ENCODE results near the gene PSMC5.
A peak's percentile ranks its signal among the peaks of the same experiment; 100 is the strongest.
"Not testable (repeated sequence)": the region's sequence is repeated elsewhere in the genome, so short reads cannot be mapped to it uniquely, and the experiment has no call there.

PSMC5 gene

DNA sequence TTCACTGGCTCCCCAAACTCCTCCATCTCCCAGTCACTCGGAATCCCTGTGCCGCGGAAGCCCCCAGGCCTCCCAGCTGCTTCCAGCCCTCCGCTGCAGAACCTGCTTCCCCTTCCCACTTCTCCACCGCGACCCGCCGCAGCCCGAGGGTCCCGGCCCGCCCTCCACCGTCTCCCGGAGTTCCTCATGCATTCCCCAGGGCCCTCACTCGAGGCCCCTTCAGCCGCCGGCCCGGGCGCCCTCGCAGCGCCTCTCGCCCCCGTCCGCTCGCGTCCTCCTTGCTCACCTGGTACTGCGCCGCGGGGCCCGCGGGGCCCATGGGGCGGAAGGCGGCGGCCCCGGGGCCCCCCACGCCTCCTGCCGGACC is 14.9 kb downstream of the PSMC5 start:
- in situ Hi-C loops (cut with MboI; ENCODE audit: low sequenced_read_pairs, unreplicated experiment), result no loop called here
- TF ChIP-seq, protein P1, sequence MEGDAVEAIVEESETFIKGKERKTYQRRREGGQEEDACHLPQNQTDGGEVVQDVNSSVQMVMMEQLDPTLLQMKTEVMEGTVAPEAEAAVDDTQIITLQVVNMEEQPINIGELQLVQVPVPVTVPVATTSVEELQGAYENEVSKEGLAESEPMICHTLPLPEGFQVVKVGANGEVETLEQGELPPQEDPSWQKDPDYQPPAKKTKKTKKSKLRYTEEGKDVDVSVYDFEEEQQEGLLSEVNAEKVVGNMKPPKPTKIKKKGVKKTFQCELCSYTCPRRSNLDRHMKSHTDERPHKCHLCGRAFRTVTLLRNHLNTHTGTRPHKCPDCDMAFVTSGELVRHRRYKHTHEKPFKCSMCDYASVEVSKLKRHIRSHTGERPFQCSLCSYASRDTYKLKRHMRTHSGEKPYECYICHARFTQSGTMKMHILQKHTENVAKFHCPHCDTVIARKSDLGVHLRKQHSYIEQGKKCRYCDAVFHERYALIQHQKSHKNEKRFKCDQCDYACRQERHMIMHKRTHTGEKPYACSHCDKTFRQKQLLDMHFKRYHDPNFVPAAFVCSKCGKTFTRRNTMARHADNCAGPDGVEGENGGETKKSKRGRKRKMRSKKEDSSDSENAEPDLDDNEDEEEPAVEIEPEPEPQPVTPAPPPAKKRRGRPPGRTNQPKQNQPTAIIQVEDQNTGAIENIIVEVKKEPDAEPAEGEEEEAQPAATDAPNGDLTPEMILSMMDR (IDR thresholded peaks at IDR 0.05; ENCODE audit: borderline replicate concordance, control extremely low read depth, extremely low read depth, insufficient read depth, missing control alignments), result no peak
- DNase-seq (ENCODE audit: low spot score), result no peak

DNA sequence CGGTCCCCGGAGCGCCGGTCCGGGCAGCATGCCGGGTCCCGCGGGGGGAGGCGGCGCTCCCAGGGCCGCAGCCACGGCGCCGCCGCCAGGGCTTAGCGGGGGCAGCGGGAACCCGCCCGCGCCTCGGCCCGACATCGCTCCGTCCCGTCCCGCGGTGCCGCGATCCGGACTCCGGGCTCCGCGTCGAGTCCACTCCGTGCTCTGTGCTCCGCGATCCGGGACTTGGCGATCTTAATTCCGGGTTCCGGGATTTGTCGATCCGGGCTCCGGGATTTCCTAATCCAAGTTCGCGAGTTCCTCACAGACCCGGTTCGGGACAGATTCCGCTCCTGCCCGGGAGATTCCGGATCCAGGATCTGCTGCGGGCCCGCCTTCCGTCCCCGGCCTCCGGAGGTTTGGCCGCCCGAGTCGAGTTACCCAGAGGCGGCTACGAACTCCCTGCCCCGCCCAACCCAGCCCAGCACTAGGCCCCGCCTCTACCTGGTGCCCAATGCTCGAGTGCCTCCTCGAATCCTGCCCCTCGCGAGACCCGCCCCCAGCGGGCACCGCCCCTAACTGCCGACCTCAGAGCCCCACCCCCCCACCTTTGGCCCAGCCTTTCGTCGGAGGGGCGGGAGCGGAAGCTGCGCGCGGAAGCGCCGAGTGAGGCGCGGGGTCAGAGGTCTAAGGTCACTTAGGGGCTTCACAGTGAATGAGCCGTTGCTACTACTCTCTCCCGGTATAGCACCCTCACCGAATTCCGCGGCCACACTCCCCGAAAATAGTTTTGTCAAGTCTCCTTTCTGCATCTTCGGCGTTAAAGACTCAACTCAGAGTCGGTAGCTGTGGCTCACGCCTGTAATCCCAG is 15.5 kb downstream of the PSMC5 start, which contains the start of gene SMARCD2:
TSS of gene SMARCD2 (minus strand) at position 146 of the 847 bp plus-strand sequence. CDS start at position 135, 11 bp downstream.
- DNase-seq (ENCODE audit: low spot score), result peak; percentile 98
- TF ChIP-seq, protein P1 (IDR thresholded peaks at IDR 0.05; ENCODE audit: borderline replicate concordance, control extremely low read depth, extremely low read depth, insufficient read depth, missing control alignments), result no peak
- in situ Hi-C loops (cut with MboI; ENCODE audit: low sequenced_read_pairs, unreplicated experiment), result no loop called here

DNA sequence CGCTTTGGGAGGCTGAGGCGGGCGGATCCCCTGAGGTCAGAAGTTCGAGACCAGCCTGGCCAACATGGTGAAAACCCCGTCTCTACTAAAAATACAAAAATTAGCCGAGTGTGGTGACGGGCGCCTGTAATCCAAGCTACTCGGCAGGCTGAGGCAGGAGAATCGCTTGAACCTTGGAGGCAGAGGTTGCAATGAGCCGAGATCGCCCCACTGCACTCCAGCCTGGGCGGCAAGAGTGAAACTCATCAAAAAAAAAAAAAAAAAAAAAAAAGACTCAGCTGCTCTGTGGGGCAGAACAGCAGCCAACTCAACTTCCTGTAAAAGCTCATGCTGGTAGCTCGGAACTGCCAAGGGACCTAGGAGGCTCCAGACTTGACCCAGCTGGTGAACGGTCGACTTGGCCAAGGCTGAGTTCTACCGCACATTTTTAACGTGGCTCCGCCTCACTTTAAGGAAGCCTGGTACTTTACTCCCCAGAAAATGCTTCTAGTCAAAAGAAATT is 16.2 kb downstream of the PSMC5 start:
- in situ Hi-C loops (cut with MboI; ENCODE audit: low sequenced_read_pairs, unreplicated experiment), result not testable (repeated sequence)
- peak; percentile 53 for DNase-seq (ENCODE audit: low spot score)

DNA sequence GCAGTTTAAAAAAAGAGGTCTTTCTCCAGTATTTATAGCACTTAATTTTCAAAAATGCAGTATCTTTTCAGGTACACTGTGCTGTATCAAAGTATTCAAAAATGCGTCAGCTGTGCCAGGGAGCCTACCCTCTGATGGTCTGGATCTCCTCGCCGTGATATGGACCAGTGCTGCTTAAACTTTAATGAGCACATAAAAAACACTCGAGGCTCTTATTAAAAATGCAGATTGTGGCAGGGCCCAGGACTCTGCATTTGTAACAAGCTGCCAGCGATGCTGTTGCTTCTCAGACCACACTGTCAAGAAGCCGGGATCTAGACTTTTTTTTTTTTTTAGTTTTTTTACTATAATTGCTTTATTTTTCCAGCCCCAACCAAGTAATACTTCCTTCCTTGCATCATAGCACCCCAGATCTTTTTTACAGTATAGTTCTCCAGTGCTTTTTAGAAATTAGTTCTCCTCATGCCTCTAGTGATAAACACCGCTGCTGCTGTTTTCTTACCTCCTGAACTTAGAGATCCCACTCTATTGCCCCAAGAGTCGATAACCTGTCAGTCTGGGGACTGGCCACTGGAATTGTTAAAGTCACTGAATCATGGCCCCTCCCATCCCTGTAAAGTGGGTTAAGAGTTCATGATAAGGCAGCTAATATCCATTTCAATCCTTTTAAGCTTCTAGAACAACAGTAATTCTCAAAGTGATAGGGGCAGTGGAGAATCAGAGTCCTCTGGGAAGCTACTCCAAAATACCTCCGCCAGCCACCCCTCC is 16.9 kb downstream of the PSMC5 start:
- DNase-seq (ENCODE audit: low spot score), result no peak
- TF ChIP-seq, protein P1 (IDR thresholded peaks at IDR 0.05; ENCODE audit: borderline replicate concordance, control extremely low read depth, extremely low read depth, insufficient read depth, missing control alignments), result no peak
- in situ Hi-C loops (cut with MboI; ENCODE audit: low sequenced_read_pairs, unreplicated experiment), result no loop called here

DNA sequence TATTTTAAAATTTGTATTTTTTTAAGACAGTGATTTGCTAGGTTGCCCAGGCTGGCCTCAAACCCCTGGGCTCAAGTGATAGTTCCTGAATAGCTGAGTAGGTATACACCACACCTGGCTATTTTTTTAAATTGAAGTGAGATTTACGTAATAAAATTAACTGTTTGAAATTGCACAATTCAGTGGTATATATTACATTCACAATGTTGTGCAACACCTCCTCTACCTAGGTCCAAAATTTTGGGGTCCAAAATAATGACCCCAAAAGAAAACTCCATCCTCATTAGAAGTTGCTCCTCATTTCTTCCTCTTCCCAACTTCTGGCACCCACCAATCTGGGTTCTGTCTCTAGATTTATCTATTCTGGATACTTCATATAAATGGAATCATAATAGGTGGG is 18.3 kb downstream of the PSMC5 start:
- DNase-seq (ENCODE audit: low spot score), result no peak
- TF ChIP-seq, protein P1 (IDR thresholded peaks at IDR 0.05; ENCODE audit: borderline replicate concordance, control extremely low read depth, extremely low read depth, insufficient read depth, missing control alignments), result no peak
- in situ Hi-C loops (cut with MboI; ENCODE audit: low sequenced_read_pairs, unreplicated experiment), result no loop called here

DNA sequence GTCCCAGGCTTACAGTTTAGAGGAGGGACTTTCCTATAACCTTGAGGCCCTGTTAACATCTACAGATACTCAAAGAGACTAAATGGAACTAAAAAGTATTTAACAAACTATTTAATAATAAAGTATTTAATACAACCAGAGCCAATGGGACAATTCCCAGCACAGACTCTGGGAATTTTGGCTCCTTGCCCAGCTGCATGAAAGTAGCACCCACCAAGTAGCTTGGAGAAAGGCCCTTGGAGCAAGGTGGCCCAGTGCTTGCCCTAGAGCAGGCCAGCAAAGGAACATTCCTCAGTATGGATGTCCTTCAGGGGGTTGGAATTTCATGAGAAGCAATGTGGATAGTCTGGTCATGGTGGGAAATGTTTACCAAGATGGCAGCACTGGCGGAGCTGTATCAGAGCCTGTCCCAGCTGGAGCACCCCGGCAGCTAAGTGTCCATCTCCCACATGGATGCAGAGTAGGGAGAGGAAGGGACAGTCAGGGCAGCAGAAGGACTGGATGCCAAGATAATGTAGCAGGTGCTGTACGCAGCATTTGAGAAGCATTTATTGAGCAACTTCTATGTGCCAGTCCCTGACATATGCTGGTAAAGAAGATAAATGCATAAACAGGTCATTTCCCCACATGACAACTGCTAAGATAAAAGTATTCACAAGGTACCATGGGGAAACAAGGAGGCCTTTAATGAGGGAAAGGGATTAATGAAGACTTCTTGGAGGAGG is 20.5 kb downstream of the PSMC5 start:
- no peak for DNase-seq (ENCODE audit: low spot score)
- in situ Hi-C loops (cut with MboI; ENCODE audit: low sequenced_read_pairs, unreplicated experiment), result no loop called here
- TF ChIP-seq, protein P1 (IDR thresholded peaks at IDR 0.05; ENCODE audit: borderline replicate concordance, control extremely low read depth, extremely low read depth, insufficient read depth, missing control alignments), result no peak
